GM18951 (cell line): ENCODE measurements around the gene CATSPER1.

Experiments used
- POLR2A ChIP-seq: IDR thresholded peaks from 4 replicates; pipeline ENCODE4 v1.6.1; 2011; ENCODE audit warnings: mild to moderate bottlenecking; ENCODE audit not compliant: insufficient read length, insufficient read depth; ENCODE audit errors: extremely low read depth
- in situ Hi-C: fragments of 300-500 bp; cut with MboI; formaldehyde crosslinking; loops from one replicate; pipeline ENCODE4 v1.12.0; 2022; ENCODE audit warnings: low sequenced_read_pairs, mixed read lengths, inconsistent platforms; ENCODE audit not compliant: unreplicated experiment

CATSPER1 gene

DNA sequence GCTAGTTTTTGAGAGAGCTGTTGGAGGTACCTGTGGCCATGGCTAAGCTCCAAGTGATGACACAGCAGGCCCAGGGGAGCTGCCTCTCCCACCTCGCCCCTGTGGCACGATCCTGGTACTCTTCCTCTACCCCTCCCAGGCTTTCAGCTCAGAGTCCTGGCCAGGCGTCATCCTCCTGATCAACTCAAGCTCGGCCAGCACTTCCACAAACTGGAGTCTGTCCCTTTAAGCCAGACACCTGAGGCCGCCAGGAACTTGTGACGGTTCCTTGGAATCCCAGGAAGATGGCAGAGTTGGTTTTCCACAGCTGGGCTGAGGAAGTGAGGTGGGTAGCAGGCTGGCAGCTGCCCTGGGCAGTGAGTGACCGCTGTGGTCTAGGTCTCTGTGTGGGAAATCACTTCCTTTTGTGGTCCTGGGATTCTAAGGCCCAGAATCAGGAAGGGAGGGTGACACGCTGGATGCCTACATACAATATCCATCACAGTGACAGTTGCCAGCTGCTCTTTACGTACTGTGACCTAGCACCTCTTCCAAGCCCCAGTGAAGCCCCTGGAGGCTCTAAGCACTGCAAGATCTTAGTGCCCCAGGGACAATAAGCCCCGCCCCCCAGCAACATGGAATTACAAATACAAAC lies 17.7 kb downstream of the CATSPER1 start:
- in situ Hi-C loops, result no loop called here
- TF ChIP-seq POLR2A, result no peak

DNA sequence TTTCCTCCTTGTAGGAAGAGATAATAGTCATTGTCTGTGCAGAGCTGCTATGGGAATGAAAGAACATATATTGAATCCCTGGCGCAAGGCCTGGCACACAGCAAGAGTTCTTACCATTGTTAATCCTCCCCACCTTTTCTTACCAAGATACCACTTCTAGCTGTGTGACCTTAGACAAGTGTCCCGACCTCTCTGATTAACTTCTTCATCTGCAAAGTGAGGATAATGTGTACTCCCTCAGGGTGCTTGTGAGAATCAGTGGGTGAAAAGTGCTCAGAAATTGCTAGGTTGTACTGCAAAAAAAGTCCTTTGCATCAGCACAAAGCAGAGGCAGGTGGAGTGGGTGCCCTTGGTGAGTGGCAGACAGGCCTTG lies 18.2 kb downstream of the CATSPER1 start:
- in situ Hi-C loops, result no loop called here
- TF ChIP-seq POLR2A, result no peak

DNA sequence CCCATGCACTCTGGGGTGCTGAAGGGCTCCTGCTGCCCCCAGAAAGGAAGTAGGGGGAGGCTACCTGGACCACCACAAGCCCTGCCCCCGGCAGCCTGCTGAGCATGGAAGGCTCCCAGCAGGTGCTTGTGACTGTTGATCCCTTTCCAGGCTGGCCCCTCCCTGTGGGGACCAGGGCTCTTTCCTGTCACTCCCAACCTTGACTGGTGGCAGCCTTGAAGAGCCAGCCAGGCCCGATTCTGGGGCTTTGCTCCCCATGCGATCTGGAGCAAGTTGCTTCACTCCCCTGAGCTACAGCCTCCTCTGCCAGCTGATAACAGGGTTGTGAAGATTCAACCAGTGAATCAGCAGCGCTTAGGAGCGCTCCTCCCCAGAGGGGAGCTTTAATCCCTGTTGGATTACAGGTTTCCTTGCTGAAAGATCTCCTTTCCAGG lies 19.1 kb downstream of the CATSPER1 start:
- in situ Hi-C loops, result no loop called here
- TF ChIP-seq POLR2A, result no peak

DNA sequence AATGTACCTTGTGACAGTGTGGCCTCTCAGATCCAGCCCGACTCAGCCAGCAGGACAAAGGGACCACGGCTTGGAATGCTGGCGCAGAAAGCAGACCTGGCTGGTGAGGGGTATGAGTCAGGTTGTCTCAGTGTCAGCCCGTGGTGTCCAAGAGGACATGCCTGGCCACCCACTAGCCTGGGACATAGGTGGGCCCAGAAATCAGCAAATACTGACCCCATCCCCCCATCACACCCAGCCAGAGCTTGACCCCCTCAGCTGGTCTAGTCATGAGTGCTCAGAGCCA lies 19.4 kb downstream of the CATSPER1 start:
- in situ Hi-C loops, result no loop called here
- no peak for TF ChIP-seq POLR2A

DNA sequence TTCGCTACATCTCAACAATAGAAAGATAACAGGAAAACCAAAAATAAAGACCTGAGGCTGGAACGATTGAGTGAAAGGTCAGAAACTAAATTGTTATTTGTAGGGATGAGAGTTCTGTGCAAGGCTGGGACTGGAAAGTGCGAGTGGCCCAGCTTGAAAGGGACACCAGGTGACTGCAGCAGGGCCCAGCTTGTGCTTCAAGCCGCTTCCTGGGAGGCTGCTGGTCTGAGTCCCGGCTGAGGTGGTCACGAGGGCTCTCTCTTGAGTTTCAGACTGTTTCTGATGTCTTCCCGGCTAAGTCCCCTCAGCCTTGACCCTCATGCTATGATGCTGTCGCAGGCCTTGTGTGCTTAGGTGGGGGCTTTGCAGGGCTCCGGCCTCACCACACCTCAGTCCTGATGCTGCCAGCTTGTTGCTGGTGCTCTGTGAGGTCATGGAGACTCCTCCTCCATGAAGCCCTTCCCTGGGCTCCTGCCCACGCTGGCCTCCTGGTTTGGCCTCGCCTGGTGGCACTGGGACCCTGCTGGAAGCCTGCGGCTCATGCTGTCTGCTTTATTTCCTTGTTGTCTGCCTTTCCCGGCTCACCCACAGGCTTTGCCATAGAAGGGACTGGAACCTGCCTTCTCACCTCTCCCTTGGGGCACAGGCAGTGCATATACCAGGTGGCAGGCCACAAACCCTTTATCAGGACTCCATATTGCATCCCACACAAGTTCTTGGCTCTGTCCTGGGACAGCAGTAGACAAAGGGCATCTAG lies 20.0 kb downstream of the CATSPER1 start:
- TF ChIP-seq POLR2A, result no peak
- in situ Hi-C loops, result no loop called here

DNA sequence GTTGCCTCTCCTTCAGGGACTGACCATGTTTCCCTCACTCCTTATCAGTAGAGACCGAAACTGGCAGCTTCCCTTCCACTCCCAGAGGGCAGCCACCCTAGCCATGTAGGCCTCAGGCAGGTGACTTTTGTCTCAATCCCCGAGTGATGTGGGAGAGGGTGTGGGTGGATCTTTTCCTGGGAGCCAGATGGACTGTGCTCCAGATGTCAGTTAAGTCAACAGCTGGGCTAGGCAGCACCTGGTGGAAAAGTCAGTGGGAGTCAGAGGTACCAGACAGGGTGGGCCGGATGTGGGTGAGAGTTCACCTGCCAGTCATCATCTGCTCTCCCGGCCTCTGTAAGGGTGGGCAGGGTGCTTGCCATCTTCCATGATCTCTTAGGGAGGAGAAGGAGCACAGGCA lies 22.1 kb downstream of the CATSPER1 start:
- TF ChIP-seq POLR2A, result no peak
- in situ Hi-C loops, result no loop called here

DNA sequence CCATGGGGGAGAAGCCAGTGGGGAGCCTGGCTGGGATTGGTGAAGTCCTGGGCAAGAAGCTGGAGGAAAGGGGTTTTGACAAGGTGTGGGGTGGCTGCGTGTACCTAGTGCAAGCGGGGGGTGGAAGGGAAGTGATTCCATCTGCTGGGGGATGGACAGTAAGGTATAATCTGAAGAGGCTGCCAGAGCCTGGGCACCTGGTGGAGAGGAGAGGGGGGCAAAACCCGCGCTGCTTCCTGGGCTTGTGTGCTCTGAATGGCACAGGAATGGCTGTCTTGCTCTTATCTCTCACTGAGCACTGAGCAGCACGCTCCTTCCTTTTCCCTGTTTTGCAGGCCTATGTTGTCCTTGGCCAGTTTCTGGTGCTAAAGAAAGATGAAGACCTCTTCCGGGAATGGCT lies 23.0 kb downstream of the CATSPER1 start:
- no peak for TF ChIP-seq POLR2A
- in situ Hi-C loops, result no loop called here

DNA sequence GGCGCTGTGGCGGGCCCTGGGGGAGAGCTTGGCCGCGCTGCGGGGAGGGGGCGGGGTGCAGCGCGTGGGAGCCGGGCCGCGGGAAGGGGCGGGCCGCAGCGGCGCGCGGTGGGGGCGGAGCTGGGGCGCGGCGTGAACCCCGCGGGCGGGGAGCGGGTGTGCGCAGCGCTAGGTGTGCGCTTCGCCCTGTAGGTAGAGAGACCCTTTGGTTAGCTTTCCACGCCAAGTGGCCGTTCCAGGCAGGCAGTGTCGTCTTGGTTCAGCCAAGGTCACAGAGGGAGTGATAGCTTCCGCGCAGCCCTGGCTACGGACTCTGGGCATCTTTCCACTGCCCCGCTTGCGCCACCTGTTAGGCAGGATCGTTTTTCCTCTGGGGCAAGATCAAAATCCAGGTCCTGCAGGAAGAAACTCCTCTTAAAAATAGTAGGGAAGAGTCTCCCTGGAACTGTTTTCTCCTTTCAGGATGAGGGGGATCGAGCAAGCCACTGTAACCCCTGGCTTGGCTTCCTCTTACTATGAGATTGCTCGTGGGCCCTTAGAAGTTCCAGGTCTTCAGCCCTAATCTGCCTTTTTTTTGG lies 23.5 kb downstream of the CATSPER1 start:
- peak; percentile 44 for TF ChIP-seq POLR2A
- in situ Hi-C loops, result no loop called here

DNA sequence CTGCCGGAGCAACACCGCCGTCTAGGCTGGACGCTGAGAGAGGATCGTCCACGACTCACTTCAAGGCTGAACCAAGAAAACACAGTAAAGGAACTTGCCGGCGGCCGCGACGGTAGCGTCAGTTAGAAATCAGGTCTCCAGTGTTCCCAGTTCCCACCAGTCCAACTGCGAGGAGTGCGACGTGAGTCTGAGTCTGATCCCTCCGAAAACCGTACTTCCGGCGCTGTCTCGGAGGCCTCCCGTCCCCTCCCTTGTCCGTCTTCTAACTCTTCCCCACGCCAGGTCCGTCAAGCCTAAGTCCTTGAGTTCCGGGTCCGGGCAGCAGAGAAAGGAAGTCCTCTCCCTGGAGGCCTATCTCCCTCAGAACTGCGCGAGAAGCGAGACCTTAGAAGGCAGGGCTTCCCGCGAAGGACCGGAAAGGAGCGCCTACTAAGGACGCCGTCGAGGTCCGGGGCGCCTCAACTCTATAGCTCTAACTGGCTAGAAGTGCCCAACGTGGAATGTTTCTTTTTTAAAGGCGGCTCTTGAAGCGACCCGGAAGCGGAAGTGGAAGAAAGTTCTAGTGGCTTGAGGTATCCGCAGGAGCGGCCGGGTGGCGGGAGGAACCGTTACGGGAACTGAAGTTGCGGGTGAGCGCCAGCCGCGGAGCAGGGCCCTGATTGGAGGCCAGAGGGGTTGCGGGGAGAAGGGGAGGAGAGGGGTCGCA lies 24.2 kb downstream of the CATSPER1 start, which contains the start of the genes BANF1 and EIF1AD:
BANF1 (plus strand) TSS at position 562 of the 706 bp plus-strand sequence. CDS start 748 bp downstream, outside the sequence.
EIF1AD (minus strand) TSS at position 216 of the 706 bp plus-strand sequence. CDS start 1,768 bp downstream, outside the sequence.
- in situ Hi-C loops, result no loop called here

DNA sequence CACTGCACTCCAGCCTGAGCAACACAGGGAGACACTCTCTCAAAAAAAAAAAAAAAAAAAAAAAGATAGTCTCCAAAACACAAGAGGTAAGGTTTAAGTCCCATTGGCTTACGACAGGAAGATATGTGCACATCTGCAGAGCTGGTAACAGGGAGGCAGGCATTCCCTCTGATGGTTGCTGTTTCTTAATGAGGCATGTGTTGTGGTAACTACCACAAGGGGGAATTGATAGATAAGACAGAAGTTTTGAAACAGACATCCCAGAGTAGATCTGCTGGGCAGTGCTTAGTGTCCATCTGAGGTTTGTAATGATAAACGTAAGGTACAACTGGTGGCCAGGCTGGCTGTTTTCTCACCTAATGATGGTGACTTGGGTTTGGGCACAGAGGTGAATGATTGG lies 29.0 kb downstream of the CATSPER1 start:
- in situ Hi-C loops, result loop anchor here (25.0 kb wide), 1 partner anchor 285 kb away; the partner anchor contains the start of genes KAT5 and RNASEH2C

More for the DNA sequence above, 24.2 kb downstream of the CATSPER1 start, which contains the start of the genes BANF1 and EIF1AD:
- TF ChIP-seq POLR2A, result peak; percentile 83

DNA sequence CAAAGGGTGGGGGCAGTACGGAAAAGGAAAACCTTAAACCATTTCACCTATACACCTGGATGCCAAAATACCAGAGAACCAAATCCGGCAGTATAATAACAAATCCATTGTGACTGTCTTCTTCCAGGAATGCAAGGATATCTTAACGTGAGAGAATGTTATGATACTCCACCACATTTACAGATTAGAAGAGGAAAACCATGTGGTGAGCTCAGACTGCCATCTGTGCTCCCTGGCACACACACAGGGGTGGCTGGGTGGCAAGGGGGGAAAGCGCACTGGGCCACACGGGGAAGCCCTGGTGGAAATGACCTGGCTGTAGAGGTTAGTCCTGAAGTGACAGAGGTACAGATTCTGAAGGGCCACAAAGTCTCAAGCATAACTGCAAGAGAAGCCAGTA lies 34.2 kb downstream of the CATSPER1 start:
- in situ Hi-C loops, result loop anchor here (25.0 kb wide), 1 partner anchor 280 kb away; the partner anchor contains the start of genes KAT5 and RNASEH2C
- TF ChIP-seq POLR2A, result no peak

More for the DNA sequence above, 29.0 kb downstream of the CATSPER1 start:
- no peak for TF ChIP-seq POLR2A

DNA sequence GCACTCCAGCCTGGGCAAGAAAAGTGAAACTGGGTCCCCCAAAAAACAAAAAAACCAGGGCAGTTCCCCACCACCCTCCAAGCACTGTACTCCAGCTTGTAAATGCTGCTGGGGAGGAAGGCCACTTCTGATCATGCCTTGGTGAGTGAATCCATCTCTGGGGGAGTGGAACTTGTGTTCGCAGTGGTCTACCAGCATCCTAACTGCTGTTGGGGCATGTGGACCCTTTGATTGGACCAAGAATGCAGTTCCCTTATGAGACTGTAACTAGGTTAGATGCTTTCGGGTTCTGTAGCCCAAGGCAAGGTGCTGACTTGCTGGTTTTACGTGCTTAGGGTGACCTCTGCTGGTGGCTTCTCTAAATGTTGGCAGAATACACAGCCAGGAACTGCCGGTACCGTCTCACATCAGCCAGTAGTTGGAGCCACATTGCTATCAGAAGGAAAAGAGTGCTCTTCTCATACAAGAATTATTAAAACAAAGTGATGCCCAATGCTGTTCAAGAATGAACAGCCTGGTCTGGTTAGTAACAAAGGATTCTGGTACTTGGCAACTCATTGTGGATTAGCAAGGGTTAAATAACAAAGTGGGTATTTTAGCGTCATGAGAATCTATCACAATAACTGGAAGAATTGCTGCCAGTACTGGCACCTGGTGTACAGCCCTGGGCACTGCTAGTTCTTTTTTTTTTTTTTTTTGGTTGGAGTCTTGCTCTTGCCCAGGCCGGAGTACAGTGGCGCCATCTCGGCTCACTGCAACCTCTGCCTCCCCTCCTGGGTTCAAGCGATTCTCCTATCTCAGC lies 37.3 kb downstream of the CATSPER1 start:
- no peak for TF ChIP-seq POLR2A
- in situ Hi-C loops, result loop anchor here (5.0 to 25.0 kb wide), 2 partner anchors 107 to 277 kb away; partner anchors contain the start of genes KAT5 and RNASEH2C
